ENCODE data around the gene NEDD4. TPM values are rescaled to one million over a fixed set of nuclear protein-coding genes. Genes with fewer than 3 reads are reported as not detected.

The NEDD4 gene
- polyA plus RNA-seq, 3 donors = 1.2 to 3.8 (median 1.3) TPM

DNA sequence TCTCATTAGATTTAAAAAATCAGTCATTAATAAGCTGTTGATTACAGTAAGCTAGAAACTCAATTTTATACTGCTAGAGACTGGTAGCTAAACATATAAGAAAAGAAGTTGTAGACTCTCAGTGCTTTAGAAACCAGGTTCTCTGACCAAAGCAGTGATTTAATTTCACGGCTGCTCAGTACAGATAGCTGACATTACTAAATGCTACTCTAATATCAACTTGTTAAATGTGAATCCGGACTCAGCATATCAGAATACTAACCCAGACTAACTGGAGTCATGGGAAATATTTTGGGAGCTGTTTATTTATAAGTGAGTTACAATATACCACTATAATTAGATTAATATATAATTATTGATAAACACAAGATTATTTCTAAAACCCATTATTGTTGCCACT is 80.4 kb downstream of the NEDD4 start:
- H3K79me2 ChIP-seq (ENCODE audit: insufficient read depth, low read length) = no peaks in the 10 kb centered on the region
- no peak overlapping the region for H3K4me3 Mint-ChIP-seq
- no peaks in the 10 kb centered on the region for H3K36me3 Mint-ChIP-seq
- H4K20me1 ChIP-seq (ENCODE audit: insufficient read depth, low read length) = no peaks in the 10 kb centered on the region
- H3K27ac Mint-ChIP-seq = no peak overlapping the region
- DNase-seq = no peak
- H3K4me1 ChIP-seq (ENCODE audit: control insufficient read depth in 1 of 2, insufficient read depth in 2 of 2, low read length in 2 of 2) = no peaks in the 10 kb centered on the region
- peaks cover 0 to 3% (median 0%) of the 10 kb centered on the region in 7 donors for H3K9me3 Mint-ChIP-seq
- TF ChIP-seq, protein P1, sequence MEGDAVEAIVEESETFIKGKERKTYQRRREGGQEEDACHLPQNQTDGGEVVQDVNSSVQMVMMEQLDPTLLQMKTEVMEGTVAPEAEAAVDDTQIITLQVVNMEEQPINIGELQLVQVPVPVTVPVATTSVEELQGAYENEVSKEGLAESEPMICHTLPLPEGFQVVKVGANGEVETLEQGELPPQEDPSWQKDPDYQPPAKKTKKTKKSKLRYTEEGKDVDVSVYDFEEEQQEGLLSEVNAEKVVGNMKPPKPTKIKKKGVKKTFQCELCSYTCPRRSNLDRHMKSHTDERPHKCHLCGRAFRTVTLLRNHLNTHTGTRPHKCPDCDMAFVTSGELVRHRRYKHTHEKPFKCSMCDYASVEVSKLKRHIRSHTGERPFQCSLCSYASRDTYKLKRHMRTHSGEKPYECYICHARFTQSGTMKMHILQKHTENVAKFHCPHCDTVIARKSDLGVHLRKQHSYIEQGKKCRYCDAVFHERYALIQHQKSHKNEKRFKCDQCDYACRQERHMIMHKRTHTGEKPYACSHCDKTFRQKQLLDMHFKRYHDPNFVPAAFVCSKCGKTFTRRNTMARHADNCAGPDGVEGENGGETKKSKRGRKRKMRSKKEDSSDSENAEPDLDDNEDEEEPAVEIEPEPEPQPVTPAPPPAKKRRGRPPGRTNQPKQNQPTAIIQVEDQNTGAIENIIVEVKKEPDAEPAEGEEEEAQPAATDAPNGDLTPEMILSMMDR (IDR thresholded peaks at IDR 0.05) = no peak
- no peak overlapping the region for H3K4me2 ChIP-seq (replicated peaks; ENCODE audit: extremely low read depth, low read length, poor library complexity, severe bottlenecking)
- H3K27me3 ChIP-seq (ENCODE audit: control insufficient read depth in 2 of 2, insufficient read depth in 2 of 2, low read length in 2 of 2) = no peaks in the 10 kb centered on the region
- H3K36me3 ChIP-seq (replicated peaks in 1 of 2; ENCODE audit: control insufficient read depth in 1 of 2, insufficient read depth in 2 of 2, low read length in 2 of 2) = no peaks in the 10 kb centered on the region
- no peak overlapping the region for H2AFZ ChIP-seq (ENCODE audit: insufficient read depth, low read depth, low read length, poor library complexity, severe bottlenecking)
- no peaks in the 10 kb centered on the region for H3K9me3 ChIP-seq (replicated peaks in 1 of 2; ENCODE audit: control insufficient read depth in 1 of 2, insufficient read depth in 1 of 2, low read length in 2 of 2)
- peaks cover 0 to 1% (median 0%) of the 10 kb centered on the region in 3 donors for H3K27me3 Mint-ChIP-seq (ENCODE audit: low read depth in 3 of 3)
- H3K27ac ChIP-seq (ENCODE audit: low read depth in 1 of 2, low read length in 2 of 2) = no peak overlapping the region
- no peak overlapping the region for H3K9ac ChIP-seq (ENCODE audit: insufficient read depth, low read length, poor library complexity, severe bottlenecking)
- no peaks in the 10 kb centered on the region for H3K4me1 Mint-ChIP-seq
- intact Hi-C loops (cut with micrococcal nuclease) = no loop called here
- no peak overlapping the region for H3K4me3 ChIP-seq (replicated peaks in 1 of 3; ENCODE audit: low read depth in 2 of 3, low read length in 3 of 3)
- WGBS (ENCODE audit: insufficient coverage) = no CpG with 5 or more reads among the region's 2 CpGs

DNA sequence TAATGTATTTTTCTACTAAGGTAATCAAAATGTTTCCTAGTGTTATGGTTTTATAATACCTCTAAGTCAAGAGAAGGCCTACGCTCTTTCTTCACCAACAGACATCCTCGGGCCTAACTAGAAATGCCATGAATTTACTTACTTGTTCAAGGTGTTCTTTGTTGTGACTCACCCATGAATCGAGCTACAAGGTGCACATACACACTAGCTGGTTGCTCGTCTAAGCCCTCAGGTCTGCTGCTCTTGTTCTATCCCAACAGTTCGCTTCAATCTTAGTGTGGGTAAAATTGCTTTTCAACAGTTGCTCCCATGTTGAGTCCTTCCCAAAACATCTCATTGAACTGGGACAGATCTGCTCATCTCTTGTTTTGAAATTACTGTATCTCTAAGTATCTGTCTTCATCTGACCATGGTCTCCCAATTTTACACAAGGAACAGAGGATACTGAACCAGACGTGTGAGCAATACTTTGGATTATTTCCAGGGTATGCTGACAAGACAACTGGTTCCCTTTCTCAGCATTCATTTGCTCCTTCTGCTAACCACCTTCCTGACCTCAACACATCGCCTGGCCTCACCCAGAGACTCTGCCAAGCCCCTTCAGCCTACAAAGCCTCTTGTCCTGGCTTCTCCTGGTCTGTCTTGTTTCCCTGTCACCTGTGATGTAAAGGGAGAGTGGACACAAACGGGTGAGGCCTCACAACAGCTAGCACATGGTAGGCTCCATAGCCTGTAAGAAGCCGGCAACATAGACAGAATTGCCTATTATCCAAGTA is 84.2 kb downstream of the NEDD4 start:
- intact Hi-C loops (cut with micrococcal nuclease) = no loop called here
- no peak overlapping the region for H3K4me3 Mint-ChIP-seq

More for the DNA sequence above, 84.2 kb downstream of the NEDD4 start:
- Histone ChIP-seq H3K4me3 (replicated peaks in 1 of 3; ENCODE audit: low read depth in 2 of 3, low read length in 3 of 3) (no peak overlapping the region), H3K9ac (ENCODE audit: insufficient read depth, low read length, poor library complexity, severe bottlenecking) (no peak overlapping the region), H3K36me3 (replicated peaks in 1 of 2; ENCODE audit: control insufficient read depth in 1 of 2, insufficient read depth in 2 of 2, low read length in 2 of 2) (no peaks in the 10 kb centered on the region), H3K27ac (ENCODE audit: low read depth in 1 of 2, low read length in 2 of 2) (no peak overlapping the region), H2AFZ (ENCODE audit: insufficient read depth, low read depth, low read length, poor library complexity, severe bottlenecking) (no peak overlapping the region), H3K79me2 (ENCODE audit: insufficient read depth, low read length) (no peaks in the 10 kb centered on the region), H4K20me1 (ENCODE audit: insufficient read depth, low read length) (no peaks in the 10 kb centered on the region), H3K27me3 (ENCODE audit: control insufficient read depth in 2 of 2, insufficient read depth in 2 of 2, low read length in 2 of 2) (no peaks in the 10 kb centered on the region), H3K4me2 (replicated peaks; ENCODE audit: extremely low read depth, low read length, poor library complexity, severe bottlenecking) (no peak overlapping the region), H3K9me3 (replicated peaks in 1 of 2; ENCODE audit: control insufficient read depth in 1 of 2, insufficient read depth in 1 of 2, low read length in 2 of 2) (no peaks in the 10 kb centered on the region), H3K4me1 (ENCODE audit: control insufficient read depth in 1 of 2, insufficient read depth in 2 of 2, low read length in 2 of 2) (no peaks in the 10 kb centered on the region)
- Mint-ChIP-seq H3K4me1 (no peaks in the 10 kb centered on the region), H3K9me3 (peaks cover 0 to 6% (median 0%) of the 10 kb centered on the region in 7 donors), H3K27me3 (ENCODE audit: low read depth in 3 of 3) (peaks cover 0 to 1% (median 1%) of the 10 kb centered on the region in 3 donors), H3K36me3 (no peaks in the 10 kb centered on the region), H3K27ac (peak overlapping the region in 1 of 7 donors; percentile 46)
- TF ChIP-seq, protein P1 (IDR thresholded peaks at IDR 0.05) = no peak
- 71% methylated on average over 4 of the region's 9 CpGs for WGBS (ENCODE audit: insufficient coverage)
- DNase-seq = no peak
